Panc1 (cell line): Measurements from ENCODE around the gene CNKSR3. TPM values are rescaled to one million over a fixed set of nuclear protein-coding genes. Genes with fewer than 3 reads are reported as not detected.

Experiments
- ATAC-seq: fragments of 200-7000 bp; cut with Tn5 transposase; 2 replicates; pipeline ENCODE4 v1.9.1; 2020; ENCODE audit warnings: mild to moderate bottlenecking, moderate library complexity
- BruUV-seq: library from RNA; stranded (reverse); fragments of 400-500 nt; replicated peaks from 2 replicates; lab custom pipeline; 2021; lab: Mats Ljungman, UMichigan
- CTCF ChIA-PET: fragments of 300-600 bp; sonication (Branson Sonifier 250); formaldehyde crosslinking; loops from one replicate; lab custom pipeline; 2022; ENCODE audit warnings: antibody characterized with exemption; lab: Charles Lee
- POLR2A ChIA-PET: fragments of 300-600 bp; sonication (Branson Sonifier 250); formaldehyde crosslinking; loops from one replicate; lab custom pipeline; 2022; ENCODE audit warnings: antibody characterized with exemption; lab: Charles Lee
- DNase-seq: peaks from one replicate; pipeline ENCODE4 v3.0.0-alpha.2; 2010; ENCODE audit warnings: low read depth, low spot score
- H3K27ac ChIP-seq: 2 replicates; pipeline ENCODE4 v1.5.1; 2011; ENCODE audit warnings: mild to moderate bottlenecking, low read length, inconsistent platforms
- H3K27me3 ChIP-seq: fragments of 200-500 bp; sonication (Bioruptor generic); 2 replicates; pipeline ENCODE4 v1.6.0; 2014; ENCODE audit warnings: low read length, inconsistent platforms; ENCODE audit not compliant: control insufficient read depth, insufficient read depth
- H3K36me3 ChIP-seq: fragments of 200-500 bp; sonication (Bioruptor generic); 2 replicates; pipeline ENCODE4 v1.5.1; 2014; ENCODE audit warnings: inconsistent platforms, mild to moderate bottlenecking, low read length, moderate library complexity; ENCODE audit not compliant: control insufficient read depth, insufficient read depth
- H3K4me1 ChIP-seq: 2 replicates; pipeline ENCODE4 v1.5.1; 2011; ENCODE audit warnings: inconsistent platforms, mild to moderate bottlenecking, low read length, moderate library complexity; ENCODE audit not compliant: control insufficient read depth, insufficient read depth
- H3K4me3 ChIP-seq, 2 experiments: 2 replicates each; pipeline ENCODE4 v1.5.1; 2011 to 2012; ENCODE audit warnings: low read depth in 2 of 2, low read length in 2 of 2, mild to moderate bottlenecking in 2 of 2, inconsistent platforms in 1 of 2, moderate library complexity in 1 of 2
- H3K9me3 ChIP-seq: fragments of 200-500 bp; sonication (Bioruptor generic); 2 replicates; pipeline ENCODE4 v1.5.1; 2014; ENCODE audit warnings: low read depth, mild to moderate bottlenecking, inconsistent platforms, low read length, moderate library complexity; ENCODE audit not compliant: control insufficient read depth, insufficient read depth
- POLR2AphosphoS5 ChIP-seq: IDR thresholded peaks from 2 replicates; pipeline ENCODE4 v1.6.1; 2012; ENCODE audit warnings: mild to moderate bottlenecking, low read depth, low read length, moderate library complexity
- REST ChIP-seq, 2 experiments: IDR thresholded peaks; 2 replicates each; pipeline ENCODE4 v1.6.1; 2011 to 2012; ENCODE audit warnings: low read depth in 2 of 2, control low read depth in 1 of 2, low read length in 1 of 2, mild to moderate bottlenecking in 1 of 2, moderate library complexity in 1 of 2; ENCODE audit not compliant: insufficient read depth in 1 of 2
- SIN3A ChIP-seq: IDR thresholded peaks from 2 replicates; pipeline ENCODE4 v1.6.1; 2012; ENCODE audit warnings: low read depth, mild to moderate bottlenecking, low read length, moderate library complexity, borderline replicate concordance; ENCODE audit not compliant: insufficient read depth
- TCF7L2 ChIP-seq: IDR thresholded peaks from 2 replicates; pipeline ENCODE4 v1.6.1; 2011; ENCODE audit warnings: mild to moderate bottlenecking, low read depth, low read length, inconsistent platforms
- in situ Hi-C: cut with HindIII; loops from 2 replicates; pipeline ENCODE4 v1.10.0; 2016; ENCODE audit warnings: low sequenced_read_pairs, low pct_unique_long_range_greater_than_20kb
- intact Hi-C: fragments of 100-400 bp; cut with micrococcal nuclease; formaldehyde crosslinking; loops from one replicate; pipeline ENCODE4 v1.10.0; 2022; ENCODE audit not compliant: unreplicated experiment
- total RNA-seq: library from RNA; stranded (reverse); gene quantifications from one replicate; pipeline ENCODE4 v1.2.1, GENCODE V29; 2021; ENCODE audit not compliant: unreplicated experiment
- TF ChIP-seq, protein P1 (sequence below): fragments of 450-650 bp; IDR thresholded peaks from 2 replicates; pipeline ENCODE4 v1.5.1; 2017; ENCODE audit warnings: mild to moderate bottlenecking

CNKSR3 gene
- total RNA-seq, 1 experiment from 2014 or later: 18.2 TPM

DNA sequence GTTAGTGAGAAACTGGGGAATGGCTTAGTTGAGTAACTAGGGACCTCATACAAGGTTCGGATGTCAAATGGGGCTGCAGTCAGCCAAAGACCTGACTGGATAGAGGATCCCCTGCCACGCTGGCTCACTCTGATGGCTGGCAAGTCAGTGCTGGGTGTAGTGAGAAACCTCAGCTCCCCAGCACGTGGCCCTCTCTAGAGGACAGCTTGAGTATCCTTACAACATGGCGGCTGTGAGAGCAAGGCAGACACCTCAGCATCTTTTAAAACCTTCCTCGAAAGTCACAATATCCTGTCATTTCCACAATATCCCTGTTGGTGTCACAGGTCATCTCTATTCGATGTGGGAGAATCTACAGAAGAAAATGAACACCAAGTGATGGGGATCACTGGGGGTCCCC lies 127.2 kb downstream of the CNKSR3 start:
- Histone ChIP-seq H3K27ac (peak overlapping the region; percentile 53; the same call in 1 of the 2 replicates), H3K36me3 (no peaks in the 10 kb centered on the region), H3K4me1 (peaks cover 7% of the 10 kb centered on the region; the same call in 1 of the 2 replicates), H3K4me3 (no peak overlapping the region), H3K9me3 (no peaks in the 10 kb centered on the region), H3K27me3 (no peaks in the 10 kb centered on the region)
- TF ChIP-seq SIN3A (no peak), POLR2AphosphoS5 (no peak), REST (IDR thresholded peaks at IDR 0.05; ENCODE audit: insufficient read depth in 1 of 2, low read depth in 2 of 2, low read length in 1 of 2) (no peak), TCF7L2 (no peak)
- TF ChIP-seq, protein P1, sequence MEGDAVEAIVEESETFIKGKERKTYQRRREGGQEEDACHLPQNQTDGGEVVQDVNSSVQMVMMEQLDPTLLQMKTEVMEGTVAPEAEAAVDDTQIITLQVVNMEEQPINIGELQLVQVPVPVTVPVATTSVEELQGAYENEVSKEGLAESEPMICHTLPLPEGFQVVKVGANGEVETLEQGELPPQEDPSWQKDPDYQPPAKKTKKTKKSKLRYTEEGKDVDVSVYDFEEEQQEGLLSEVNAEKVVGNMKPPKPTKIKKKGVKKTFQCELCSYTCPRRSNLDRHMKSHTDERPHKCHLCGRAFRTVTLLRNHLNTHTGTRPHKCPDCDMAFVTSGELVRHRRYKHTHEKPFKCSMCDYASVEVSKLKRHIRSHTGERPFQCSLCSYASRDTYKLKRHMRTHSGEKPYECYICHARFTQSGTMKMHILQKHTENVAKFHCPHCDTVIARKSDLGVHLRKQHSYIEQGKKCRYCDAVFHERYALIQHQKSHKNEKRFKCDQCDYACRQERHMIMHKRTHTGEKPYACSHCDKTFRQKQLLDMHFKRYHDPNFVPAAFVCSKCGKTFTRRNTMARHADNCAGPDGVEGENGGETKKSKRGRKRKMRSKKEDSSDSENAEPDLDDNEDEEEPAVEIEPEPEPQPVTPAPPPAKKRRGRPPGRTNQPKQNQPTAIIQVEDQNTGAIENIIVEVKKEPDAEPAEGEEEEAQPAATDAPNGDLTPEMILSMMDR: no peak
- DNase-seq: no peak
- in situ Hi-C loops (no loop called here), intact Hi-C loops (no loop called here)
- ATAC-seq: no peak
- ChIA-PET POLR2A (no interaction called here), CTCF (no interaction called here)
- BruUV-seq: no TSS peak

- TF ChIP-seq TCF7L2 (no peak), SIN3A (no peak), REST (IDR thresholded peaks at IDR 0.05; ENCODE audit: insufficient read depth in 1 of 2, low read depth in 2 of 2, low read length in 1 of 2) (no peak), POLR2AphosphoS5 (no peak)
- TF ChIP-seq, protein P1: no peak
- no TSS peak for BruUV-seq
- ChIA-PET POLR2A (interaction anchor here (0.6 kb wide), 1 partner anchor 411 kb away, joined by 3 read pairs; no protein-coding TSS in a partner anchor), CTCF (no interaction called here)
- Histone ChIP-seq H3K27me3 (no peaks in the 10 kb centered on the region), H3K9me3 (no peaks in the 10 kb centered on the region), H3K36me3 (no peaks in the 10 kb centered on the region), H3K4me3 (no peak overlapping the region), H3K4me1 (peaks cover 7% of the 10 kb centered on the region; the same call in 1 of the 2 replicates), H3K27ac (peak overlapping the region; percentile 27; the same call in 1 of the 2 replicates)
- DNase-seq (no peak), ATAC-seq (0 out of 2 replicates have a peak, but pooled peaks have one; percentile 40)
- intact Hi-C loops (no loop called here), in situ Hi-C loops (no loop called here)
Measured at GRCh38 chr6:154382740-154383139, 127.7 kb downstream of the CNKSR3 start.
